Activated T-helper 2 cell treated with anti-CD3 and anti-CD28 coated beads, Interferon-gamma antibody, Interleukin-2, Interleukin-4, amounts not matched to agents 10 μg/mL and 5 μg/mL and 100 μg/mL, durations not matched to agents 14 hours and 24 hours and 36 hours (primary cell): Measurements from ENCODE around the gene DNMT3A. TPM values are rescaled to one million over a fixed set of nuclear protein-coding genes. Genes with fewer than 3 reads are reported as not detected.

Source experiments
- DNase-seq: peaks from one replicate; pipeline ENCODE4 v3.0.0; 2021; ENCODE audit warnings: low spot score
- H3K27ac Mint-ChIP-seq: one replicate; pipeline ENCODE4 v1.8.0; 2021; ENCODE audit warnings: mixed read lengths
- H3K27me3 Mint-ChIP-seq: one replicate; pipeline ENCODE4 v1.8.0; 2021; ENCODE audit warnings: low read depth, mixed read lengths
- H3K36me3 Mint-ChIP-seq: one replicate; pipeline ENCODE4 v1.8.0; 2021; ENCODE audit warnings: low read depth, mixed read lengths
- H3K4me1 Mint-ChIP-seq: one replicate; pipeline ENCODE4 v1.8.0; 2021; ENCODE audit warnings: low read depth, mixed read lengths
- H3K4me3 Mint-ChIP-seq: one replicate; pipeline ENCODE4 v1.8.0; 2021; ENCODE audit warnings: low read depth, mild to moderate bottlenecking, moderate library complexity, mixed read lengths
- H3K9me3 Mint-ChIP-seq: one replicate; pipeline ENCODE4 v1.8.0; 2021; ENCODE audit warnings: mixed read lengths
- intact Hi-C: fragments of 100-400 bp; cut with micrococcal nuclease; formaldehyde crosslinking; loops from one replicate; pipeline ENCODE4 v1.15.1; 2023
- total RNA-seq: library from RNA; stranded (reverse); gene quantifications from 2 replicates; pipeline ENCODE4 v1.2.3, GENCODE V29; 2022

Gene DNMT3A
- total RNA-seq, 1 donor from 2014 or later, result 86.8 TPM

DNA sequence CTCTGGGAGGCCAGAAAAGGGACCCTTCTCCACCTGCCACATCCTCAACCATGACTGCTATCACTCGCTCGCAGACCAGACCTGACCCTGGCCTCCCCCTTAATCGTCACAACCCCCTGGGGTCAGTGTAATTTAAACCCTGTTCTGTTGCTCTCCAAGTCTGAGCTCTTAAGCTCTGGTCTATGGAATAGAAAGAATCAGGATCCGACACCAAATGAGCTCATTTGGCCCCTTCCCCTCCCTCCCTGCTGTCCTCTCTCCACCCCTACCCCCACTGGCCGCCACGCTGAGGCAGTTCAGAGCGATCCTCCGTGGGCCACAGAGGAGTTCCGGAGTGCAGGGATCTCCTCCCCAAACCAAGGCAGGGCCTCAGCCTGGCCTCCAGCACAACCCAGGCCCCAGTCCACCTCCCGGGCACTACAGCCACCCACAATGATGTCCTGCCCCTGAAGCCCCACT lies 5.3 kb downstream of the DNMT3A start:
- no peak for DNase-seq
- intact Hi-C loops, result no loop called here
- Mint-ChIP-seq H3K27me3 (no peaks in the 10 kb centered on the region), H3K27ac (no peak overlapping the region), H3K9me3 (no peaks in the 10 kb centered on the region), H3K36me3 (peaks cover 34% of the 10 kb centered on the region), H3K4me1 (peaks cover 54% of the 10 kb centered on the region), H3K4me3 (no peak overlapping the region)

- DNase-seq, result no peak
- intact Hi-C loops, result no loop called here
- Mint-ChIP-seq H3K9me3 (no peaks in the 10 kb centered on the region), H3K36me3 (peaks cover 38% of the 10 kb centered on the region), H3K4me1 (peaks cover 59% of the 10 kb centered on the region), H3K4me3 (no peak overlapping the region), H3K27me3 (no peaks in the 10 kb centered on the region), H3K27ac (no peak overlapping the region)
Measured at GRCh38 chr2:25335971-25336370, 5.8 kb downstream of the DNMT3A start.

DNA sequence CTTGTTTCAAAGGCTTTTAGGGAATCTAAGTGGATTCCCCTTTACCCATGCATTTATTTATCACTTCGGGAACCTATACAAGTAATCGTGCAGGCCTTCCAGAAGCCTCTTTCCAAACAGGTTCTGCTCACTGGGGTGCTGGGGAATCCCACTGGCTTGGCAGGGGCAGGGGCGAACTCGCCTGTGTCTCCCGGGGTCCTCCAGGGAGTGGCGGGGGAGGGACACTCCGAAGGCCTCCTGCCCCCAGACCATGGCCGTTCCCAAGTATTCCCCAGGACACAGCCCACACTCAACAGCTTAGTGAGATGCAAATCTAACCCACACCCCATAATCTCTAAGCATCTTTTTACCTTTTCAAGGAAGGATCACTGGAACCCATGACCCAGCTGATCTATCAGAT lies 6.5 kb downstream of the DNMT3A start:
- Mint-ChIP-seq H3K27ac (no peak overlapping the region), H3K9me3 (no peaks in the 10 kb centered on the region), H3K4me1 (peaks cover 63% of the 10 kb centered on the region), H3K36me3 (peaks cover 42% of the 10 kb centered on the region), H3K27me3 (no peaks in the 10 kb centered on the region), H3K4me3 (no peak overlapping the region)
- no peak for DNase-seq
- intact Hi-C loops, result no loop called here

GRCh38 chr2:25334482-25334881 lies 7.2 kb downstream of the DNMT3A start:
- Mint-ChIP-seq H3K4me3 (no peak overlapping the region), H3K27ac (no peak overlapping the region)

GRCh38 chr2:25333981-25334380 lies 7.7 kb downstream of the DNMT3A start:
- H3K4me1 Mint-ChIP-seq, result peaks cover 67% of the 10 kb centered on the region
- intact Hi-C loops, result no loop called here
- no peaks in the 10 kb centered on the region for H3K27me3 Mint-ChIP-seq
- DNase-seq, result no peak
- no peak overlapping the region for H3K27ac Mint-ChIP-seq
- no peak overlapping the region for H3K4me3 Mint-ChIP-seq
- peaks cover 46% of the 10 kb centered on the region for H3K36me3 Mint-ChIP-seq
- no peaks in the 10 kb centered on the region for H3K9me3 Mint-ChIP-seq

More at GRCh38 chr2:25334482-25334881, 7.2 kb downstream of the DNMT3A start:
- Mint-ChIP-seq H3K36me3 (peaks cover 48% of the 10 kb centered on the region), H3K4me1 (peaks cover 70% of the 10 kb centered on the region), H3K9me3 (no peaks in the 10 kb centered on the region), H3K27me3 (no peaks in the 10 kb centered on the region)
- DNase-seq, result no peak
- intact Hi-C loops, result no loop called here

GRCh38 chr2:25332571-25332970 lies 9.2 kb downstream of the DNMT3A start:
- peak overlapping the region; percentile 68 for H3K27ac Mint-ChIP-seq
- H3K4me3 Mint-ChIP-seq, result no peak overlapping the region
- no peak for DNase-seq
- intact Hi-C loops, result no loop called here
- no peaks in the 10 kb centered on the region for H3K27me3 Mint-ChIP-seq
- peaks cover 49% of the 10 kb centered on the region for H3K36me3 Mint-ChIP-seq
- H3K4me1 Mint-ChIP-seq, result peaks cover 58% of the 10 kb centered on the region
- H3K9me3 Mint-ChIP-seq, result peaks cover 8% of the 10 kb centered on the region

DNA sequence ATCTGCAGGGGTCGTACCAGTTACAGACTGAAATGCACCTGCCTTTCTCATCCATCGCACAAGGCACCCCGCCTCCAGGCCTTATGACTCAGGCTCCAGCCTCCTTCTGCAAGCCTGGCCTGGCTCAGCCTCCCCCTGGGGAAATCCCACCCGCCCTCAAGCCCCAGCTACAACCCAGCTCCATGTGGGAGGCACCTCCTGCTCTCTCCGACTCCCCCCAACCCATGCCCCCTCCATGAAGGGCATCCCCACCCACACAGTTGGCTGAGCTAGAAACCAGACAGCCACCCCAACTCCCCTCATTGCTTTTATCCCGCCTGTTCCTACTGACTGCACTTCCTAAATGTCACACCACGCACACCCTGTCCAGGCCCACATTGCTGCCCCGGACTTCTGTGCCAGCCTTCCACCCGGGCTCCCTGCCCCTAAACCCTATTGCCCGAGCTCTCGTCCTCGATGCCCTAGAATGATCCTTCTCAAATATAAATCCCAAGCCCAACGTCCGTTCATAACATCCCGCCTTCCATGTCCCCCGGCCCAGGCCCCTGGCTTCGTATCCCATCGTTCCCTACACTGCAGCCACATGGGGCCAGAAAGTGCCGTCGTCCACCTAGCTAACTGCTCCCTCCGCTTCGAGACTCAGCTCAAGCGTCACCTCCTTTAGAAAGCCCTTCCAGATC lies 9.9 kb downstream of the DNMT3A start:
- DNase-seq, result no peak
- Mint-ChIP-seq H3K36me3 (peaks cover 50% of the 10 kb centered on the region), H3K27ac (peak overlapping the region; percentile 68), H3K4me1 (peaks cover 52% of the 10 kb centered on the region), H3K4me3 (no peak overlapping the region), H3K9me3 (peaks cover 16% of the 10 kb centered on the region), H3K27me3 (no peaks in the 10 kb centered on the region)
- intact Hi-C loops, result loop anchor here (2.0 kb wide), 1 partner anchor 31 kb away; no protein-coding TSS in a partner anchor

- Mint-ChIP-seq H3K36me3 (peaks cover 57% of the 10 kb centered on the region), H3K27me3 (no peaks in the 10 kb centered on the region), H3K9me3 (peaks cover 25% of the 10 kb centered on the region), H3K4me1 (peaks cover 50% of the 10 kb centered on the region), H3K27ac (no peak overlapping the region), H3K4me3 (no peak overlapping the region)
- no peak for DNase-seq
- intact Hi-C loops, result loop anchor here (2.0 kb wide), 1 partner anchor 30 kb away; no protein-coding TSS in a partner anchor
Measured at GRCh38 chr2:25330937-25331336, 10.8 kb downstream of the DNMT3A start.

DNA sequence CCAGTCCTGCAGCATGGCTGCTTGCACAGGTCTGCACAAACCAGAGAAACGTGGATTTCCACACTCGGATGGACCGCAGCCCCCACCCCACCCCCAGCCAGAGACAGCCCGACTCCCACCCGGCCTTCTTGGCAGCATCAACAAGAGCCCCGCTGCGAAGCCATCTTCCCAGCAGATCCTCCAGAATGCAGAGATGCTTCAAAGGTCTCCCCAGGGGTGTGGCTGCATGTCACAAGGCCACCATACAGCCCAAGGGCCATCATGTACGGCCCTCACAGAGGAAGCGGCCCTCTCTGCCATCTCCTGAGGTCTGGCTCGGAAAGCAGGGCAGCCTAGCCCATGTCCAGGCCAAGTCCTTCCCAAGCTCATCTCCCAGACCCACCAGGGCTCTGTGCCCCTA lies 11.5 kb downstream of the DNMT3A start:
- peaks cover 63% of the 10 kb centered on the region for H3K36me3 Mint-ChIP-seq
- peaks cover 45% of the 10 kb centered on the region for H3K4me1 Mint-ChIP-seq
- intact Hi-C loops, result loop anchor here (2.0 kb wide), 1 partner anchor 29 kb away; no protein-coding TSS in a partner anchor
- H3K4me3 Mint-ChIP-seq, result no peak overlapping the region
- H3K27me3 Mint-ChIP-seq, result no peaks in the 10 kb centered on the region
- H3K9me3 Mint-ChIP-seq, result peaks cover 30% of the 10 kb centered on the region
- H3K27ac Mint-ChIP-seq, result no peak overlapping the region
- DNase-seq, result no peak

- H3K9me3 Mint-ChIP-seq, result peaks cover 30% of the 10 kb centered on the region
- H3K4me1 Mint-ChIP-seq, result peaks cover 44% of the 10 kb centered on the region
- intact Hi-C loops, result no loop called here
- no peak overlapping the region for H3K27ac Mint-ChIP-seq
- H3K27me3 Mint-ChIP-seq, result no peaks in the 10 kb centered on the region
- no peak overlapping the region for H3K4me3 Mint-ChIP-seq
- H3K36me3 Mint-ChIP-seq, result peaks cover 63% of the 10 kb centered on the region
- DNase-seq, result no peak
Measured at GRCh38 chr2:25328152-25329085, 13.3 kb downstream of the DNMT3A start.

- no peak for DNase-seq
- Mint-ChIP-seq H3K27ac (no peak overlapping the region), H3K9me3 (peaks cover 30% of the 10 kb centered on the region)
Measured at GRCh38 chr2:25326326-25327013, 15.3 kb downstream of the DNMT3A start.

GRCh38 chr2:25324905-25325592 lies 16.7 kb downstream of the DNMT3A start:
- intact Hi-C loops, result no loop called here
- no peak overlapping the region for H3K4me3 Mint-ChIP-seq
- H3K27ac Mint-ChIP-seq, result peak overlapping the region; percentile 13
- H3K9me3 Mint-ChIP-seq, result peaks cover 30% of the 10 kb centered on the region
- H3K36me3 Mint-ChIP-seq, result peaks cover 69% of the 10 kb centered on the region
- H3K27me3 Mint-ChIP-seq, result no peaks in the 10 kb centered on the region
- no peak for DNase-seq
- peaks cover 48% of the 10 kb centered on the region for H3K4me1 Mint-ChIP-seq

More at GRCh38 chr2:25326326-25327013, 15.3 kb downstream of the DNMT3A start:
- intact Hi-C loops, result no loop called here
- no peak overlapping the region for H3K4me3 Mint-ChIP-seq
- H3K27me3 Mint-ChIP-seq, result no peaks in the 10 kb centered on the region
- peaks cover 69% of the 10 kb centered on the region for H3K36me3 Mint-ChIP-seq
- peaks cover 50% of the 10 kb centered on the region for H3K4me1 Mint-ChIP-seq
